WTC11 (cell line): Measurements from ENCODE around the gene TTC28. TPM values are rescaled to one million over a fixed set of nuclear protein-coding genes. Genes with fewer than 3 reads are reported as not detected.

Source experiments
- ATAC-seq: fragments of 200-7000 bp; cut with Tn5 transposase; 2 replicates; pipeline ENCODE4 v1.10.0; 2021; ENCODE audit warnings: mild to moderate bottlenecking, moderate library complexity
- CTCF ChIA-PET: fragments of 300-600 bp; sonication (Branson Sonifier 250); formaldehyde crosslinking; loops from one replicate; lab custom pipeline; 2021; ENCODE audit warnings: antibody characterized with exemption; lab: Charles Lee
- POLR2A ChIA-PET: fragments of 350-600 bp; sonication (Branson Sonifier 250); formaldehyde crosslinking; loops from one replicate; lab custom pipeline; 2021; ENCODE audit warnings: antibody characterized with exemption; lab: Charles Lee
- DNase-seq: peaks from one replicate; pipeline ENCODE4 v3.0.0; 2021; ENCODE audit warnings: low spot score
- H3K27ac Mint-ChIP-seq: 2 replicates; pipeline ENCODE4 v1.8.0; 2021; ENCODE audit warnings: mixed read lengths
- H3K27me3 Mint-ChIP-seq: 2 replicates; pipeline ENCODE4 v1.8.0; 2021; ENCODE audit warnings: low read depth, mild to moderate bottlenecking, moderate library complexity, mixed read lengths
- H3K36me3 Mint-ChIP-seq: 2 replicates; pipeline ENCODE4 v1.8.0; 2021; ENCODE audit warnings: mixed read lengths
- H3K4me1 Mint-ChIP-seq: 2 replicates; pipeline ENCODE4 v1.8.0; 2022; ENCODE audit warnings: mixed read lengths
- H3K4me3 Mint-ChIP-seq: 2 replicates; pipeline ENCODE4 v1.8.0; 2021; ENCODE audit warnings: mild to moderate bottlenecking, moderate library complexity, mixed read lengths
- H3K9me3 Mint-ChIP-seq: 2 replicates; pipeline ENCODE4 v1.8.0; 2021; ENCODE audit warnings: mixed read lengths
- AFF4 ChIP-seq: sonication (generic); formaldehyde crosslinking; IDR thresholded peaks from 2 replicates; pipeline ENCODE4 v1.8.1; 2023; ENCODE audit warnings: mild to moderate bottlenecking, missing genetic modification reagents, borderline replicate concordance
- ATF3 ChIP-seq: sonication (generic); formaldehyde crosslinking; conservative IDR thresholded peaks from 2 replicates; pipeline ENCODE4 v1.8.1; 2022; ENCODE audit warnings: mild to moderate bottlenecking, missing genetic modification reagents
- CBFB ChIP-seq: sonication (generic); formaldehyde crosslinking; IDR thresholded peaks from 2 replicates; pipeline ENCODE4 v1.8.1; 2022; ENCODE audit warnings: mild to moderate bottlenecking, low read depth, missing genetic modification reagents
- CTCF ChIP-seq: fragments of 200-600 bp; IDR thresholded peaks from 2 replicates; pipeline ENCODE4 v1.8.0; 2022; ENCODE audit warnings: antibody characterized with exemption
- ETV6 ChIP-seq: sonication (generic); formaldehyde crosslinking; IDR thresholded peaks from 2 replicates; pipeline ENCODE4 v1.8.1; 2022; ENCODE audit warnings: mild to moderate bottlenecking, missing genetic modification reagents
- FOXJ3 ChIP-seq: sonication (generic); formaldehyde crosslinking; IDR thresholded peaks from 2 replicates; pipeline ENCODE4 v1.9.0; 2021; ENCODE audit warnings: missing genetic modification reagents, mild to moderate bottlenecking, borderline replicate concordance
- FOXP1 ChIP-seq: sonication (generic); formaldehyde crosslinking; IDR thresholded peaks from 2 replicates; pipeline ENCODE4 v1.8.0; 2022; ENCODE audit warnings: missing genetic modification reagents, mild to moderate bottlenecking, moderate library complexity, borderline replicate concordance
- HMGXB4 ChIP-seq: sonication (generic); formaldehyde crosslinking; IDR thresholded peaks from 2 replicates; pipeline ENCODE4 v1.8.1; 2023; ENCODE audit warnings: mild to moderate bottlenecking, moderate library complexity, missing genetic modification reagents
- IRF2 ChIP-seq: sonication (generic); formaldehyde crosslinking; IDR thresholded peaks from 2 replicates; pipeline ENCODE4 v1.8.0; 2022; ENCODE audit warnings: low read depth, missing genetic modification reagents, borderline replicate concordance
- KAT7 ChIP-seq: sonication (generic); formaldehyde crosslinking; IDR thresholded peaks from 2 replicates; pipeline ENCODE4 v1.8.1; 2023; ENCODE audit warnings: missing genetic modification reagents, mild to moderate bottlenecking, borderline replicate concordance
- MLX ChIP-seq: sonication (generic); formaldehyde crosslinking; IDR thresholded peaks from 2 replicates; pipeline ENCODE4 v1.8.1; 2023; ENCODE audit warnings: mild to moderate bottlenecking, missing genetic modification reagents, moderate library complexity
- NFYB ChIP-seq: sonication (generic); formaldehyde crosslinking; conservative IDR thresholded peaks from 2 replicates; pipeline ENCODE4 v1.8.0; 2022; ENCODE audit warnings: low read depth, missing genetic modification reagents
- PREB ChIP-seq: sonication (generic); formaldehyde crosslinking; IDR thresholded peaks from 2 replicates; pipeline ENCODE4 v1.8.1; 2022; ENCODE audit warnings: mild to moderate bottlenecking, missing genetic modification reagents, moderate library complexity, borderline replicate concordance
- ZNF219 ChIP-seq: sonication (generic); formaldehyde crosslinking; IDR thresholded peaks from 2 replicates; pipeline ENCODE4 v1.8.0; 2023; ENCODE audit warnings: missing genetic modification reagents, mild to moderate bottlenecking, borderline replicate concordance
- ZNF512 ChIP-seq: sonication (generic); formaldehyde crosslinking; IDR thresholded peaks from 2 replicates; pipeline ENCODE4 v1.8.1; 2022; ENCODE audit warnings: missing genetic modification reagents, borderline replicate concordance
- ZNF671 ChIP-seq: fragments of 250-450 bp; sonication (Bioruptor Pico); IDR thresholded peaks from 2 replicates; pipeline ENCODE4 v1.8.0; 2021; ENCODE audit warnings: mild to moderate bottlenecking
- total RNA-seq: library from RNA; stranded (reverse); gene quantifications from 3 replicates; pipeline ENCODE4 v1.2.3, GENCODE V29; 2021

The TTC28 gene
- total RNA-seq, 1 experiment from 2014 or later = 13.0 TPM

- no peak for TF ChIP-seq CTCF
- no peak for TF ChIP-seq ZNF512 (CRISPR knock-in tag)
- TF ChIP-seq MLX = no peak
- no peak for TF ChIP-seq FOXP1
- TF ChIP-seq AFF4 (CRISPR knock-in tag) = no peak
- TF ChIP-seq, all 79 proteins: peak for 0
Measured at GRCh38 chr22:28627791-28628190, 51.8 kb downstream of the TTC28 start (continued).

- TF ChIP-seq ZNF219 (CRISPR knock-in tag) = no peak
- no peak for TF ChIP-seq CBFB (CRISPR knock-in tag)
- TF ChIP-seq KAT7 = no peak
- TF ChIP-seq, all 79 proteins: peak for 0
- no peak overlapping the region; the same call in 1 of the 2 replicates for H3K27ac Mint-ChIP-seq
- ChIA-PET CTCF (no interaction called here), POLR2A (interaction anchor here (0.8 kb wide), 1 partner anchor 152 kb away, joined by 3 read pairs; no protein-coding TSS in a partner anchor)
- H3K27me3 Mint-ChIP-seq = no peaks in the 10 kb centered on the region
- DNase-seq (no peak), ATAC-seq (no peak)
- no peaks in the 10 kb centered on the region for H3K36me3 Mint-ChIP-seq
- no peaks in the 10 kb centered on the region for H3K9me3 Mint-ChIP-seq
- no peak overlapping the region for H3K4me3 Mint-ChIP-seq
- H3K4me1 Mint-ChIP-seq = no peaks in the 10 kb centered on the region
Measured at GRCh38 chr22:28620244-28620922, 59.3 kb downstream of the TTC28 start.

GRCh38 chr22:28619236-28619635 lies 60.4 kb downstream of the TTC28 start:
- H3K4me3 Mint-ChIP-seq = no peak overlapping the region
- TF ChIP-seq ZNF671 (CRISPR knock-in tag) = no peak
- no peak for TF ChIP-seq PREB (CRISPR knock-in tag)
- TF ChIP-seq NFYB (CRISPR knock-in tag) = no peak
- TF ChIP-seq IRF2 (CRISPR knock-in tag) = no peak
- no peak for TF ChIP-seq FOXP1
- TF ChIP-seq FOXJ3 (CRISPR knock-in tag) = no peak
- TF ChIP-seq ATF3 (CRISPR knock-in tag) = no peak
- TF ChIP-seq ETV6 (CRISPR knock-in tag) = no peak
- no peak for TF ChIP-seq HMGXB4 (CRISPR knock-in tag)

More at GRCh38 chr22:28619236-28619635, 60.4 kb downstream of the TTC28 start:
- 0 out of 2 replicates have a peak, but pooled peaks cover 9% of the 10 kb centered on the region for H3K9me3 Mint-ChIP-seq
- no peak for ATAC-seq
- no peak overlapping the region for H3K27ac Mint-ChIP-seq
- H3K27me3 Mint-ChIP-seq = no peaks in the 10 kb centered on the region
- no peaks in the 10 kb centered on the region for H3K4me1 Mint-ChIP-seq
- DNase-seq = no peak
- H3K36me3 Mint-ChIP-seq = no peaks in the 10 kb centered on the region
- POLR2A ChIA-PET = no interaction called here
- CTCF ChIA-PET = interaction anchor here (0.9 kb wide), 1 partner anchor 11 kb away, joined by 4 read pairs; no protein-coding TSS in a partner anchor
